ENCODE measurements around the gene CTTNBP2NL. TPM values are rescaled to one million over a fixed set of nuclear protein-coding genes. Genes with fewer than 3 reads are reported as not detected.
A peak's percentile ranks its signal among the peaks of the same experiment; 100 is the strongest.
"Not testable (repeated sequence)": the region's sequence is repeated elsewhere in the genome, so short reads cannot be mapped to it uniquely, and the experiment has no call there.

Gene CTTNBP2NL
- polyA plus RNA-seq, 1 donor = 43.5 TPM

DNA sequence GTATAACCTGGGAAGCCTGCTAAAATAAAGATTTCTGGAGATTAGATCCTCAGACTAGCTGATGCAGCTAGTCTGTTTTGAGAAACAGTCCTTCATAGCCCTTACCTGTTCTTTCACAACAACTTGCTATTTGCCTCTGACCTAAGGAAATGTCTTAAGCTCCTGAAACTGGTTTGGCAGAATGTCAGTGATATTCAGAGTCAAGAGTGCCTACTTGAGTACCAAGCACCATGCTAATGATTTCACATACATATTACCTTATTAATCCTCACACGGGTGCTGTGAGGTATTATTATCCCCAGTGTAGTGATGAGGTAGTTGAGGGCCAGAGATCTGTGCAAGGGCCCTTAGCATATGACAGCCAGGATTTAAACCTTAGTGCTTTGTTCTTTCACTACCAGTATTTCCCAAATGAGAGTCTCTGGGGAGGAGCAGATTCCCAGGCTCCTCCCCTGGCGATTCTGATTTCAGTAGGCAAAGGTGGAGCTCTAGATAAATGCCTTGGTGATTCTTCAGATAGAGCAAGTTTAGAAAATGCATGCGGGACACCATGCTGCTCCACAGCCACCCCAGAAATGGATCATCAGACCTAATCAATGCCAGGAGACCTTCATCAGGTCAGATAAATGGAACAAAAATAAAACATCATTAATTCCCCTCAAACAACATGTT is 65.3 kb downstream of the CTTNBP2NL start:
- no peak for DNase-seq

DNA sequence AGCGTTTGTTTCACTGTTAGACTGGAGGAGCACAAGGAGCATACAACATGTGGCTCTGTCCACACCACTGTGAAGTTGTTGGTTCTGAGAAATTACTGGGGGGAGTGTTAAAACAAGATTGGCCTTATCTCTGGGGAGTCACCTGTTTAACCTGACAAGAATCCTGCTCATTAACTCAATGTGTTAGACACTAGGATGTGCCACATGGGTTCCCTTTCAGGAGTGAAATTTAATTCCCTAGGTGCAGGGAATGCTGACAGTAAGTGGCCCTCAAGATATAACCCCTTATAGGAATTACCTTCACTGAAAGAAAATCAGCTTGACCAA is 66.9 kb downstream of the CTTNBP2NL start:
- no peak for DNase-seq

DNA sequence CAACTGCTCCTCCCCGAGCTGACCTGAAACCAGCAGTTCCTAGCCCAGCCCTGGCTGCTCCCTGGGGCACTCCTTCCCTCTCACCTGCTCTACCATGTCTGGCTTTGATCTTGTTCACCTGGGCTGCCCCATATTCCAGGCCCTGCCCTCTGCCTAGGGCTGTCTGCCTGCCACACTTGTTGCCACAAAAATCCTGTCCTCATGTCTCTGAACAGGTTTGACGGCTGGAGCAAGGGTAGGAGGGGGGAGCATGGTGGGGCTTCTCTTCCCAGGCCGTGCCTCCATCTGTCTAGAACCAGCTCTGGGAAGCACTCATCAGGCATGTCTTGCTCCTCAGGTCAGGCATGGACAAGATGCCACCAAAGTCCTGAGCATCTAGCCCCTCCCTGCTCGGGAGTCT is 68.5 kb downstream of the CTTNBP2NL start:
- no peak for DNase-seq

DNA sequence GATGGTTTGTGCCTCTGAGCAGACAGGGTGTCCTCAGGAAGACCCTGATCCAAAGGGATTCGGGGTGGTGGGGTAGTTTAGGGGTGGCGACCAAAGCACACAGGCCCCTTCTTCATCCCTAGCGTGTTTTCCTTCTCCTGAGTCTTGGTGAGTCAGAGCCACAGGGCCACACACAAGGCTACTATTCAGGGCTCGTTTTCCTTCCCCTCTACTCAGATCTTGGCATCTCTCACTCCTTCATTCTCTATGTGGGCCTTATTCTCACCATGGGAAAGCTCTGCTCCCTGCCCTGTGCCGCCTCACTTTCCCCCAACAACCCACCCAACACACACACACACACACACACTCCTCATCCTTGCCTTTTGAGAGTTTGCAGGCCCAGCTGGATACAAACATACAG is 69.1 kb downstream of the CTTNBP2NL start:
- no peak for DNase-seq

DNA sequence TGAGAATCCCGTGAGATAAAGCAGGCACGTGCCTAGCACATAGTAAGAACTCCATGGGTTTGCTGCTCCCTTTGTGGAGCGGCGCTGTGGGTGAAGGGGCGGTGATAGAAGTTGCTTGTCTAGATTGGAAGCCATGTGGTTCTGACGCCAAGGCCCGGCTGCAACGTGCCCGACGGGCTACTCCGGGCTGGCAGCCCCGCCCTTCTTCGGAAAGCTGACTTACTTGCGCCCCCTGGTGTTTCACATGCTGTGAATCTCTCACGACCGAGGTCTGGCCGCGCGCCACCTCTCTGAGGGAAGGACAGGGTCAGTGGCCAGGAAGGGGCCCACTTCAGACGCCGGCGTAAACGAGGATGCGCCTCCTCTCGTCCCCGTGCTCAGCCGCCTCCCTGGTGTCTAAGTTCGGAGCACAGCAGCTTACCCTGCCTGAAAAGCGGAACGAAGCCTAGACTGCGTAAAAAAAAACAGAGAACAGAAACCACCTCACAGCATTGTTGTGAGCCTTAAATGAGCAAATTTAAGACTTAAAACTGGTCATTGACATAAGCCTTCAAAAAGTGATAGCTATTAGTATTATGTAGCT is 70.2 kb downstream of the CTTNBP2NL start:
- peak; percentile 89 for DNase-seq

DNA sequence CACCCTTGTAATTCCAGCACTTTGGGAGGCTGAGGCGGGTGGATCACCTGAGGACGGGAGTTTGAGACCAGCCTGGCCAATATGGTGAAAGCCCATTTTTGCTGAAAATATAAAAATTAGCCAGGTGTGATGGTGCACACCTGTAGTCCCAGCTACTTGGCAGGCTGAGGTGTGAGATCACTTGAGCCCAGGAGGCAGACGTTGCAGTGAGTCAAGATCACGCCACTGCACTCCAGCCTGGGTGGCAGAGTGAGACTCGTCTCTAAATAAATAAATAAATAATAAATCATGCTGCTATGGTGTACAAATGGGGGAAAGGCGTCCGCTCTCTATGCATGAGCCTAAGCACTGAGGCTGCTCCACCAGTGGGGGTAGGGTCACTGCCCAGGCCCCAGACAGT is 74.3 kb downstream of the CTTNBP2NL start:
- not testable (repeated sequence) for DNase-seq

DNA sequence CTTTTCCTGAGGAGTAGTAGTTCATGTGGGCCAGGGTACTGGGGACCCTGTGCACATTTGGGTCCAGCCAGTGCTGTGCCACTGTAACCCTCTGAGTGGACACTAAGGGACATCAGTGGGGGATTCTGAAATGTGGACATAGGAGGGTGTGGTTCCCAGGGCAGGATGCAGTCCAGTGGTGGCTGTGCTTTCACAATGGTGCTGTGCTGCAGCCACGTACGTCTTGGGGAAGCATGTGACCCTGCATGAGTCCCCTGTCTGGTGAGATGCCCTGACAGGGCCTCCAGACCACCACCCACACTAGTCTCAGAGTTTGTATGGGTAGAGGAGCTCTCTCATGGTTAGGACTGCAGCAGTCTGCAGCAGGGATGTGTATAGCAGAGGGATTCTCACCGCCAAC is 75.0 kb downstream of the CTTNBP2NL start:
- DNase-seq = no peak

DNA sequence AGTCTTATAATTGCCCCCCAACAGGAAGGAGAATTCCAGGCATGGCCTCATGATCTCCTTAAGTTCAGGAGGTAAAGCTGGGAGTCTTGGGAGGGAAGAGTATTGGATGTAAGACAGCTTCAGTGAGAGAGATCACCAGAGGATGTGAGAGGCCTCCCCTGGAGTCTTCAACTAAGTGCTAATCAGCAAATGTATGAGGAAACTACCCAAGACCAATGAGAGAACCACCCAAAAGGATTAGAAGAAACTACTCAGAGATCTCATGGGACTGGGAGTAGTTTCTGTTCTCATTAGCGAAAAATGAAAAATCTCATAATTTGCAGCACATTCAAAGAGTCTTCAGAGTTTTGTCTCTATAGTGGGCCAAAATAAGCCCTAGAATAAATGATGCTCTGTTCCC is 76.1 kb downstream of the CTTNBP2NL start:
- no peak for DNase-seq

DNA sequence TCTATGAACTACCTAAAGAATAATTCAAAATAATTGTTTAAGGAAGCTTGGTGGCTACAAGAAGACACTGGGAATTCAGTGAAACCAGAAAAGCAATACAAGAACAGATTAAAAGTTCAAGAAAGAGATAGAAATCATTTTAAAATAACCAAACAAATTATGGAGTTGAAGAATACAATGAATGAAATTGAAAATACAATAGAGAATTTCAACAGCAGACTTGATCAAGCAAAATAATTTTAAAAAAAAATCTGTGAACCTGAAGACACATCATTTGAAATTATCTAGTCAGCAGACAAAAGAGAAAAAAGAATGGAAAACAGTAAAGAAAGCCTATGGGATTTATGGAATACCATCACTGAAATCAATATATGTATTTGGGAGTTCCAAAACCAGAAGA is 81.5 kb downstream of the CTTNBP2NL start:
- DNase-seq = no peak

DNA sequence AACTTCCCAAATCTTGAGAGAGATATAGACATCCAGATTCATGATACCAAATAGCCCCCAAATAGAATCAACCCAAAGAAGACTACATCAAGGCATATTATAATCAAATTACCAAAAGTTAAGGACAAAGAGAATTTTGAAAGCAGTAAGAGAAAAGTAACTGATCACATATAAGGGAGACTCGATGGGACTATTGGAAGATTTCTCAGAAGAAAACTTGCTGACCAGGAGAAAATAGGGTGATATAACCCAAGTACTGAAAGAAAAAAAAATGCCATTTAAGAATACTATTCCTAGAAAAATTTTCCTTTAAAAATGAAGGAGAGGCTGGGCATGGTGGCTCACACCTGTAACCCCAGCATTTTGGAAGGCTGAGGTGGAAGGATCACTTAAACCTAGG is 82.3 kb downstream of the CTTNBP2NL start:
- no peak for DNase-seq

DNA sequence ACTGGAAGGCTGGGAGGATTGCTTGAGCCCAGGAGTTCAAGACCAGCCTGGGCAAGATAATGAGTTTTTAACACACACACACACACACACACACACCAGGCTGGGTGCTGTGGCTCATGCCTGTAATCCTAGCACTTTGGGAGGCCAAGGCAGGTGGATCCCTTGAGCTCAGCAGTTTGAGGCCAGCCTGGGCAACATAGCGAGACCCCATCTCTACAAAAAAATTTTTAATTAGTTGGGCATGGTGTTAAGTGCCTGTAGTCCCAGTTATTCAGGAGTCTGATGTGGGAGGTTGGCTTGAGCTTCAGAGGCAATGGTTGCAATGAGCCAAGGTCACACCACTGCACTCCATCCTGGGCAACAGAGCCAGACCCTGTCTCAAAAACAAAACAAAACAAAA is 90.0 kb downstream of the CTTNBP2NL start:
- DNase-seq = not testable (repeated sequence)

DNA sequence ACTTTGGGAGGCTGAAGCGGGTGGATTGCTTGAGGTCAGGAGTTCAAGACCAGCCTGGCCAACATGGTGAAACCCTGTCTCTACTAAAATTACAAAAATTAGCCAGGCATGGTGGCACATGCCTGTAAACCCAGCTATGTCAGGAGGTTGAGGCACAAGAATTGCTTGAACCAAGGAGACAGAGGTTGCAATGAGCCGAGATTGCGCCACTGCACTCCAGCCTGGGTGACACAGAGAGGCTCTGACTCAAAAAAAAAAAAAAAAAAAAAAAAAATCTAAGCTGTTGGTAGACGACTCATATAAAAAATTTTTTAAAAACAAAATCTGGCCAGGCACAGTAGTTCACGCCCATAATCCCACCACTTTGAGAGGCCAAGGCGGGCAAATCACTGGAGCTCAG is 91.7 kb downstream of the CTTNBP2NL start:
- DNase-seq = not testable (repeated sequence)

DNA sequence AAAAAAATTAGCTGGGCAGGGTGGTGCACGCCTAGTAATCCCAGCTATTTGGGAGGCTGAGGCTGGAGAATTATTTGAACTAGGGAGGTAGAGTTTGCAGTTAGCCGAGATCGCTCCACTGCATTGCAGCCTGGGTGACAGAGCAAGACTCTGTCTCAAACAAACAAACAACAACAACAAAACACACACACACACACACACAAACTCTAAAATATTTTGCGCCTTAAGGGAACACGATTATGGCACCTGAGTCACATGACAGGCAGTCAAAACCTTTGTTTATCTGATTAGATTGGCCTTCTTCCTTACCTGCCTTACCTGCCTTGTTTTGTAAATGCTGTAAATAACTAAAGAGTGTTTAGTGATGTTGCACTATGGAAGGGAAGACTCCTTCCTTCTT is 92.1 kb downstream of the CTTNBP2NL start:
- DNase-seq = no peak

DNA sequence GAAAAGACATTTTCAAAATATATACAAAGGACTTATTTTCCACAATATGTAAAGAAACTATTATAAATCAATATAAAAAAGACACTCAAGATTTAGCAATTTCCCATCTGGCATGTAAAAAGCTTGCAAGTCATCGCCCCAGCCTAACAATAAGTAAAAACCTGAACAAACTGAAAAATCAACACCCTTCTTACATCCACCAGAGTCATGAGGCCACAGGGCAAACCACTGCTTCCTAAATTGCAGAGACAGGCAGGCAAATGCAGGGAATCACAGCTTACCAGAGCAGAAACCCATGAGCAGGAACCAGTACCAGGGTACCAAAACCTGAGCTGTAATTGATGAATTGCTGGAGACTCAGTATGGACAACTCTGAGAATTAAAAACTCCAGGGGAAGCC is 96.1 kb downstream of the CTTNBP2NL start:
- DNase-seq = no peak

DNA sequence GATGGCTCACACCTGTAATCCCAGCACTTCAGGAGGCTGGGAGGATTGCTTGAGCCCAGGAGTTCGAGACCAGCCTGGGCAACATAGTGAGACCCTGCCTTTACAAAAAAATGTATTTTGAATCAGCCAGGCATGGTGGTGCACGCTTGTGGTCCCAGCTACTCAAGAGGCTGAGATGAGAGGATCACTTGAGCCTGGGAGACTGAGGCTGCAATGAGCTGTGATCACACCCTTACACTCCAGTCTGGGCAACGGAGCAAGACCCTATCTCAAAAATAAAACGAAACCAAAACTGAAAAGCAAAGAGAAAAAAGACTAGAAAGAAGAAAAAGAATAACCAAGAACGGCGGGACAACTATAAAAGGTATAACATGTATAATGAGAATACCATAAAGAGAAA is 97.3 kb downstream of the CTTNBP2NL start:
- DNase-seq = no peak

DNA sequence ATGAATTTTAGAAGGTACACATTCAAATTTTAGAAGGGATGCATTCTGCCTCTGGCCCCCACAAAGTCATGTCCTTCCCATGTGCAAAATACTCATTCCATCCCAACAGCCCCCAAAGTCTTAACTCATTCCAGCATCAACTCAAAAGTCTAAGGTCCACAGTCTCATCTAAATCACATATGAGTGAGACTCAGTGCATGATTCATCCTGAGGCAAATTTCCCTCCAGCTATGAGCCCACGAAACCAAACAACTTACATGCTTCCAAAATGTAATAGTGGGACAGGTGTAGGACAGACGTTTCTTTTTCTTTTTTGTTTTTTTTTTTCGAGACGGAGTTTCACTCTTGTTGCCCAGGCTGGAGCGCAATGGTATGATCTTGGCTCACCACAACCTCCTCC is 100.3 kb downstream of the CTTNBP2NL start:
- no peak for DNase-seq

DNA sequence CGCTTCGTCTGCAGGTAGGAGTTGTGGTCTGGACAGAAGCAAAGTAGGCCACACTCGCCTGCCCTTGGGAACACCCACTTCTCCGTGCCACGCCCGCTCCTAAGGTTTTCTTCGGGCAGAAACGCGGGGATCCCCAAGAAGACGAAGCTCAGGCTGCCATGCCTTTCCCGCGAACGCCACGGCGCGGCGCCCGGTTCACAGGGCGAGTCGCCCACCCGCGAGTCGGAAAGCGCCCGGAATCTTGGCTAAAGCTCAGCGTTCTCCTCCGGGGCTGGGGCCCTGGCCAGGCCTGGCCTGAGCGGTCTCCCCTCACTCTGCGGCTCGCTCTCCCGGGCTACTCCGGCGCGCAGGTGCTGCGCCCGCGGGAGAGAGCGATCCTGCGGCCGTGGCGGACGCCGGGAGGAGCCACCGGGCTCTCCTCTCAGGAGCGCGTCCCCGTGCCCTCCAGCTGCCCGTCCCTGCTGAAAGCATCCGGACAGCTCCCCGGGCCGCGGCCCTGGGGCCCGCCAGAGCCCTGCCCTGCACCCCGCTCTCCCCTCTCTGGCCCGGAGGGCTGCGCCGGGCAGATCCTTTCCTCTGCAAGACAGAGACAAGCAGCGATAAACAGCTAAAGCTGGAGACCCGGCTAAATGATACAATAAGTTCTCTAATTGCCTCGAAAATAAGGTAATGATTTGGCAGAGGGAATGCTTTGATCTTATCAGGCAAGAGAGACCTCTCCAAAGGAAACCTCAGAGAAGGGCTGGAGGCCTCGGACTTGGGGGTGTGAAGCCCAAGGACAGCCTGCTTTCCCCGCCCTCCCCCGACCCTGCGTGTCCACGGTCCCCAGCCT is 106.0 kb downstream of the CTTNBP2NL start:
- DNase-seq = peak; percentile 58

DNA sequence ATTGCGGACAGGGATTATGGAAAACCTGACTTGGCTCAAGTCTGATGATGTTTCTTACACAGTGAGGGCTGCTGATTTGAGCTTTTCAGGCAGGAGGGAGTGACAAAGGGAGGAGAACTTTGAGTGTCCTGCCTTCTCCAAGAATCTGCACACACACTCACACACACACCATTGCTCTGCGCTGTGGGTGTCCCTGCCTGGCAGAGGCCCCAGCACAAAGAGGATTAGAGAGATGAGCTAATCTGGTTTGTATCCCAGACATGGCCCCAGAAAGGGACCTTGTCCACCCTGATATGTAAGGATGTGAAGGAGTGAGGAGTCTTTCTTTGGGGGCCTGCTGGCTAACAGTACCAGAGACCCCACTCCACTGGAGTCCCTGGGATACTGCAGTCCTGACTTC is 106.8 kb downstream of the CTTNBP2NL start:
- no peak for DNase-seq

DNA sequence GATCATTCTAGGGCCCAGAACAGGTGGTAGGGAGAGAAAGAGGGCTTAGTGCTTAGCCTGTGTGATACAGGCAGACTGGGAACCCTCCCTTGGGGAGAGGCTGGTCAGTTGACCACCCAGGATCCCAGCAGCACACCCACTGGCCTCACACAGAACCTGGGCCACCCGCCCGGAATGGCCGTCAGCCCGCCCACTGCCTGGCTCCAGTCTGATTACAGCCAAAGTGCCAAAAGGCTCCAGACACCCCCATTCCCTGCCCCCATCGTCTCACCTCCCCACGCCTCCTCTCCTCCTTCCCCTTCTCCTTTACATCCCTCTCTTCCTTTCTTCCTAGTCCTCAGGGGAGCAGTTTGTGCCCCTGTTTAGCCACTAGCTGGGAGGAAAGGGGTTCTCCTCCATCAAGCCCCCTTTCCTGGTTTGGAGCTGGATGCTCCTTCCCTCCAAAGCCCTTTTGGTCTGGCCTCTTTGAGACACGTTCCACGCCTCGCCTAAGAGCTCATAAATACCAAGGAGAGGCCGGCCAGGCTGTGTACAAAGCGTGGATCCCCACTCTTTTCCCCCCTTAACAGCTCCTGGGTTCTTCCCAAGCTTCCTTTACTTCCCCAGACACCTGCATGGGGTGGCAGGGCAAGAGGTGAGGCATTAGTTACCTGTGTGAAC is 108.1 kb downstream of the CTTNBP2NL start:
- DNase-seq = no peak

DNA sequence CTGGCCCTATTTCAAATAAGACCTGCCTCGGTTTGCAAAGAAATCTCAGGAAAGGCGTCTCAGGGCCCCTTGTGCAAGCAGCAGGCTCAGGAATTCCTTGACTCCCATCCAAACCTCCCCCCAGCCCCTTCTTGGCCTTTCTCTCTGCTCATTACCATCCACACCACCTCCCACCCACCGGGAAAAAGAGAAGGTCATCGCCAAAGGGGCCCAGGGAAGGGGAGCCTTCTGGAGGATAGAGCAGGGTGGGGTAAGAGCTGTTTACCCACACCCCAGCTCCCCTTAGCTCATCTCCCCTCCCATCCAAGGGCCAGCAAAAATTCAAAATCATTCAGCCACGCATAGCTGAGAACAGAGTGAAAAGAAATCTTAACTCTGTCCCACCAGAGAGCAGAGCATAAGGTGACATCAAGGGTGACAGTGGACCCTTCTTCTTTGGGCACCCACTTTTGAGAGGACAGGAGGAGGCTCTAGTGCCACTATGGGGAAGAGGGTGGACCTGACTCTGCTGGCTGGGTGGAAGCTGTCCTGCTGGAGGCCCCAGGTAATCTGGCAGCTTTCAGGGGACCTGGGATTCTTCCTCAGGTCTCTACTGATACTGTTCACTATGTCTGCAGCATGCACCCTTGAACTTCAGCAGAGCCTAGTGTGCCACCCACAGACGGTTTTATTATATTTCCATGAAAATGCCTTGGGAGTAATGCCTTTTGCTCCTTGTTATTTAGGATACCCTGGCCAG is 108.8 kb downstream of the CTTNBP2NL start:
- no peak for DNase-seq

DNA sequence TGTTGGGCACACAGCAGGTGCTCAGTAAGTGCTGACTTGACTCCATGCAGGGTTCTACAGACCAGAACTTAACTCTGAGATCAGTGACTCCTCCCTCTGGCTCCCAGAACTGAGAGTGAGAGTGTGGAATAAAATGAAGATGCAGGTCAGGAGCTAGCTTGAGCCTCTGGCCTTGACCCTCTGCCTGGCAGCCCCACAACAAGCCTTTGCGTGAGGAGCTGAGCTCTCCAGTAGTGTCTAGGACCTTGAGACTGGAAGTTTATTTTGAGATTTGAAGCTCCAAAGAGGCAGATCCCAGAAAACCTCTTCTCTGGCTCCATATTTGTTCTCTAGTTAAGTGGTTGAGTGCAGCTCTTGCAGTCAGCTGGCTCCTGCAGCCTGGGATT is 109.4 kb downstream of the CTTNBP2NL start:
- DNase-seq = no peak

DNA sequence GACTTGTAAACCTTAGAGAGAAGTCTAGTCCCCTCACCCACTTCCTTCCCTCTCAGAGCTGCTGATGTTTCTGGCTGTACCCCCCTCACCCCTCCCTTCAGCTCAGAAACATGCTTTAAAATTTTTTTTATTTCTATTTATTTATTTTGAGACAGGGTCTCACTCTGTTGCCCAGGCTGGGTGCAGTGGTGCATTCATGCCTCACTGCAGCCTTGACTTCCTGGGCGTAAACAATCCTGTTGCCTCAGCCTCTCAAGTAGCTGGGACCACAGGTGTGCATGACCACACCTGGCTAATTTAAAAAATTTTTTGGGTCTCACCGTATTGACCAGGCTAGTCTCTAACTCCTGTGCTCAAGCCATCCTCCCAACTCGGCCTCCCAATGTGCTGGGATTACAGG is 109.9 kb downstream of the CTTNBP2NL start:
- no peak for DNase-seq
